Esophagus muscularis mucosa (tissue), 4 donors: ENCODE measurements around the gene PPARD. TPM values are rescaled to one million over a fixed set of nuclear protein-coding genes. Genes with fewer than 3 reads are reported as not detected.

ENCODE experiments used
- DNase-seq: peaks from one replicate; pipeline ENCODE4 v3.0.0-alpha.2; 2017; ENCODE audit errors: extremely low spot score
- H3K27ac ChIP-seq, 4 donors: fragments of 200-600 bp; sonication (generic); replicated peaks in 1 of 4; 1 replicate in 3 of 4; 2 replicates in 1 of 4; pipeline ENCODE4 v1.5.1; 2016 to 2019; ENCODE audit warnings: mild to moderate bottlenecking in 1 of 4
- H3K27me3 ChIP-seq, 4 donors: fragments of 200-600 bp; sonication (generic); one replicate each; pipeline versions ENCODE4 v1.5.1 to v1.6.0; 2016 to 2019
- H3K36me3 ChIP-seq, 4 donors: fragments of 200-600 bp; sonication (generic); one replicate each; pipeline ENCODE4 v1.5.1; 2016 to 2019
- H3K4me1 ChIP-seq, 4 donors: fragments of 200-600 bp; sonication (generic); one replicate each; pipeline ENCODE4 v1.5.1; 2016 to 2019
- H3K4me3 ChIP-seq, 4 donors: fragments of 200-600 bp; sonication (generic); 1 replicate in 2 of 4; 2 replicates in 2 of 4; pipeline ENCODE4 v1.5.1; 2016 to 2019; ENCODE audit warnings: mild to moderate bottlenecking in 4 of 4, moderate library complexity in 1 of 4
- H3K9me3 ChIP-seq, 4 donors: fragments of 200-600 bp; sonication (generic); 1 replicate in 3 of 4; 2 replicates in 1 of 4; pipeline ENCODE4 v1.5.1; 2016 to 2019
- CTCF ChIP-seq, 3 experiments: fragments of 200-600 bp in 2 of 3; fragments of 450-650 bp in 1 of 3; sonication (generic) in 2 of 3; IDR thresholded peaks; one replicate each; pipeline ENCODE4 v1.5.1; 2017 to 2019; ENCODE audit warnings: antibody characterized with exemption in 3 of 3, mild to moderate bottlenecking in 2 of 3, moderate library complexity in 1 of 3
- EP300 ChIP-seq: sonication (generic); formaldehyde crosslinking; IDR thresholded peaks from one replicate; pipeline ENCODE4 v1.6.1; 2017; ENCODE audit warnings: antibody characterized with exemption
- POLR2A ChIP-seq: fragments of 450-650 bp; IDR thresholded peaks from one replicate; pipeline ENCODE4 v1.6.1; 2017; ENCODE audit warnings: antibody characterized with exemption, moderate library complexity, mild to moderate bottlenecking, low read depth
- POLR2AphosphoS5 ChIP-seq, 2 donors: sonication (generic); formaldehyde crosslinking; IDR thresholded peaks; one replicate each; pipeline ENCODE4 v1.6.1; 2017; ENCODE audit warnings: antibody characterized with exemption in 2 of 2
- WGBS: methylation state at CpG from one replicate; pipeline ENCODE4 v1.1.5; 2018; 5-methylcytosine and 5-hydroxymethylcytosine counted together
- intact Hi-C: fragments of 100-400 bp; cut with DNase I; formaldehyde crosslinking; loops from one replicate; pipeline ENCODE4 v1.15.1; 2023
- small RNA-seq, 3 donors: library from RNA; depleted of rRNA; stranded (forward); fragments of <200 nt; gene quantifications; one replicate each; pipeline ENCODE3, GENCODE V24; 2016
- total RNA-seq, 4 donors: library from RNA; depleted of rRNA; stranded (reverse); fragments of >200 nt; gene quantifications; one replicate each; pipeline versions ENCODE4 v1.1.0 to v1.2.1, GENCODE V29; 2016

PPARD gene
- total RNA-seq, 4 donors from 2014 or later, result 10.8 to 22.4 (median 16.0) TPM

DNA sequence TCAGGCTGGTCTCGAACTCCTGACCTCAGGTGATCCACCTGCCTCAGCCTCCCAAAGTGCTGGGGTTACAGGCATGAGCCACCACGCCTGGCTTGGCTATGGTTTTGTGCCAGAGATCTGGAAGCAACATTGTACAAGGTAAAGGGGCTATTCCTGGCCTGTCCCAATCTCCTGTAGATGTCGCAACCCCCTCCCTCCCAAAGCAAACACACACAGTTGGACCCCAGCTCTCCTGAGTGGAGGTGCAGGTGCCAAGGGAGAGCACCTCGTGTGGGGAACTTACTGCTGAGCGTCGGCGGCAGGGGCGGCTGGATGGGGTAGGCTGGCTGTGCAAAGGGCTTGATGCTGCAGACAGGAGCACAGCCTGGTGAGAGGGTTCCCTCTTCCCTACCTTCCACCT is 134.7 kb downstream of the PPARD start:
- Histone ChIP-seq H3K27ac (no peak overlapping the region), H3K27me3 (no peaks in the 10 kb centered on the region), H3K36me3 (peaks cover 12 to 96% (median 84%) of the 10 kb centered on the region in 4 donors), H3K9me3 (no peaks in the 10 kb centered on the region), H3K4me1 (peaks cover 0 to 33% (median 22%) of the 10 kb centered on the region in 4 donors), H3K4me3 (no peak overlapping the region)
- 77% methylated on average over 8 of the region's 8 CpGs for WGBS
- TF ChIP-seq CTCF (IDR thresholded peaks at IDR 0.05) (no peak), EP300 (no peak), POLR2AphosphoS5 (IDR thresholded peaks at IDR 0.05) (no peak), POLR2A (no peak)
- intact Hi-C loops, result no loop called here
- DNase-seq, result no peak

Small RNAs within 50 kb of the gene (small RNA-seq; reads per million reads assigned to genes)
- 0 to 0.51 (median 0) reads per million in 3 donors for gene MIR7111

Other genes with a start within 250 kb of the PPARD start
- 1 to 10 TPM in 1 of 4 donors, under 1 TPM in 2, not detected in 1; 0.75 to 1.1 (median 0.83) TPM for gene TCP11, start 201.2 kb upstream of the PPARD start, total RNA-seq
- 1 to 10 TPM; 1.5 to 8.8 (median 5.6) TPM for gene SCUBE3, start 128.6 kb upstream of the PPARD start, total RNA-seq
- 10 to 100 TPM; 33.2 to 47.0 (median 36.2) TPM for gene ZNF76, start 82.8 kb upstream of the PPARD start, total RNA-seq
- gene DEF6, start 44.7 kb upstream of the PPARD start, total RNA-seq, result 1 to 10 TPM; 2.5 to 4.7 (median 3.6) TPM
- 1 to 10 TPM; 1.7 to 6.3 (median 5.0) TPM for gene FANCE, start 109.8 kb downstream of the PPARD start, total RNA-seq
- gene RPL10A, start 125.8 kb downstream of the PPARD start, total RNA-seq, result 1,000 to 10,000 TPM; 1,484 to 1,840 (median 1,566) TPM
- gene TEAD3, start 154.5 kb downstream of the PPARD start, total RNA-seq, result 100 to 1,000 TPM in 1 of 4 donors, 10 to 100 TPM in 3; 71.4 to 123 (median 78.5) TPM
- 1 to 10 TPM in 1 of 4 donors, not detected in 3; 1.2 TPM for gene TULP1, start 170.3 kb downstream of the PPARD start, total RNA-seq